OCI-LY7 (cell line): ENCODE results near the gene PCYT2. TPM values are rescaled to one million over a fixed set of nuclear protein-coding genes. Genes with fewer than 3 reads are reported as not detected.
A peak's percentile ranks its signal among the peaks of the same experiment; 100 is the strongest.

Experiments used
- BruUV-seq: library from RNA; stranded (reverse); fragments of 400-500 nt; replicated peaks from 2 replicates; lab custom pipeline; 2021; lab: Mats Ljungman, UMichigan
- CTCF ChIA-PET: fragments of 300-600 bp; sonication (Branson Sonifier 250); formaldehyde crosslinking; loops from one replicate; lab custom pipeline; 2022; ENCODE audit warnings: antibody characterized with exemption; ENCODE audit not compliant: unreplicated experiment; lab: Charles Lee
- POLR2A ChIA-PET: fragments of 300-600 bp; sonication (Branson Sonifier 250); formaldehyde crosslinking; loops from one replicate; lab custom pipeline; 2022; ENCODE audit warnings: antibody characterized with exemption; lab: Charles Lee
- DNase-seq: peaks from one replicate; pipeline ENCODE4 v3.0.0-alpha.2; 2015; ENCODE audit warnings: low spot score
- H2AFZ ChIP-seq: fragments of 200-600 bp; sonication (generic), shearing (Covaris generic); 2 replicates; pipeline ENCODE4 v1.6.1; 2014; ENCODE audit warnings: mild to moderate bottlenecking, antibody characterized with exemption, low read length, moderate library complexity
- H3K27ac ChIP-seq: fragments of 200-600 bp; sonication (generic); 2 replicates; pipeline ENCODE4 v1.5.1; 2014; ENCODE audit warnings: mixed run types, low read depth, mild to moderate bottlenecking, moderate library complexity, low read length, inconsistent platforms; ENCODE audit not compliant: poor library complexity, severe bottlenecking
- H3K36me3 ChIP-seq: fragments of 200-600 bp; sonication (generic); 2 replicates; pipeline ENCODE4 v1.6.1; 2014; ENCODE audit warnings: mild to moderate bottlenecking, antibody characterized with exemption, low read length, moderate library complexity, mixed read lengths; ENCODE audit not compliant: insufficient read depth
- H3K4me1 ChIP-seq: fragments of 200-600 bp; sonication (generic); 2 replicates; pipeline ENCODE4 v1.5.1; 2014; ENCODE audit warnings: mild to moderate bottlenecking, low read length; ENCODE audit not compliant: insufficient read depth, poor library complexity, severe bottlenecking
- H3K4me2 ChIP-seq: fragments of 200-600 bp; sonication (generic); 2 replicates; pipeline ENCODE4 v1.6.1; 2014; ENCODE audit warnings: mild to moderate bottlenecking, low read length
- H3K4me3 ChIP-seq: fragments of 200-600 bp; sonication (generic); 2 replicates; pipeline ENCODE4 v1.5.1; 2014; ENCODE audit warnings: mild to moderate bottlenecking, low read depth, low read length; ENCODE audit not compliant: poor library complexity, severe bottlenecking
- H3K79me2 ChIP-seq: fragments of 200-600 bp; sonication (generic); 2 replicates; pipeline ENCODE4 v1.6.1; 2016; ENCODE audit warnings: low read depth, mild to moderate bottlenecking, low read length, moderate library complexity, mixed read lengths; ENCODE audit not compliant: insufficient read depth
- H3K9me2 ChIP-seq: fragments of 200-600 bp; sonication (generic); 2 replicates; pipeline ENCODE4 v1.6.1; 2016; ENCODE audit warnings: mild to moderate bottlenecking, low read length, mixed read lengths; ENCODE audit not compliant: insufficient read depth
- H3K9me3 ChIP-seq: fragments of 200-600 bp; sonication (generic); 2 replicates; pipeline ENCODE4 v1.6.1; 2014; ENCODE audit warnings: mild to moderate bottlenecking, mixed run types, low read length, mixed read lengths
- H4K20me1 ChIP-seq: fragments of 200-600 bp; sonication (generic); 2 replicates; pipeline ENCODE4 v1.6.1; 2014; ENCODE audit warnings: mild to moderate bottlenecking, antibody characterized with exemption, low read length, moderate library complexity, mixed read lengths; ENCODE audit not compliant: insufficient read depth
- EZH2phosphoT487 ChIP-seq: fragments of 200-600 bp; sonication (generic); IDR thresholded peaks from 2 replicates; pipeline ENCODE4 v1.6.1; 2018; ENCODE audit warnings: low read depth, borderline replicate concordance, mild to moderate bottlenecking, mixed run types, antibody characterized with exemption, low read length, moderate library complexity, mixed read lengths
- intact Hi-C: fragments of 100-400 bp; cut with micrococcal nuclease; formaldehyde crosslinking; loops from one replicate; pipeline ENCODE4 v1.10.0; 2022; ENCODE audit not compliant: unreplicated experiment
- total RNA-seq, 2 experiments: library from RNA; depleted of rRNA in 1 of 2; stranded (reverse); fragments of >200 nt in 1 of 2; shearing (Covaris generic) in 1 of 2; gene quantifications; 2 replicates each; pipeline ENCODE4 v1.2.3, GENCODE V29; 2014 to 2022
- TF ChIP-seq, protein P1 (sequence below): fragments of 200-600 bp; sonication (generic); conservative IDR thresholded peaks from 2 replicates; pipeline ENCODE4 v1.5.1; 2014; ENCODE audit warnings: mild to moderate bottlenecking, antibody characterized with exemption, low read length, moderate library complexity, mixed read lengths

Gene PCYT2
- total RNA-seq, 2 experiments from 2014 or later = 70.1 to 104 TPM

DNA sequence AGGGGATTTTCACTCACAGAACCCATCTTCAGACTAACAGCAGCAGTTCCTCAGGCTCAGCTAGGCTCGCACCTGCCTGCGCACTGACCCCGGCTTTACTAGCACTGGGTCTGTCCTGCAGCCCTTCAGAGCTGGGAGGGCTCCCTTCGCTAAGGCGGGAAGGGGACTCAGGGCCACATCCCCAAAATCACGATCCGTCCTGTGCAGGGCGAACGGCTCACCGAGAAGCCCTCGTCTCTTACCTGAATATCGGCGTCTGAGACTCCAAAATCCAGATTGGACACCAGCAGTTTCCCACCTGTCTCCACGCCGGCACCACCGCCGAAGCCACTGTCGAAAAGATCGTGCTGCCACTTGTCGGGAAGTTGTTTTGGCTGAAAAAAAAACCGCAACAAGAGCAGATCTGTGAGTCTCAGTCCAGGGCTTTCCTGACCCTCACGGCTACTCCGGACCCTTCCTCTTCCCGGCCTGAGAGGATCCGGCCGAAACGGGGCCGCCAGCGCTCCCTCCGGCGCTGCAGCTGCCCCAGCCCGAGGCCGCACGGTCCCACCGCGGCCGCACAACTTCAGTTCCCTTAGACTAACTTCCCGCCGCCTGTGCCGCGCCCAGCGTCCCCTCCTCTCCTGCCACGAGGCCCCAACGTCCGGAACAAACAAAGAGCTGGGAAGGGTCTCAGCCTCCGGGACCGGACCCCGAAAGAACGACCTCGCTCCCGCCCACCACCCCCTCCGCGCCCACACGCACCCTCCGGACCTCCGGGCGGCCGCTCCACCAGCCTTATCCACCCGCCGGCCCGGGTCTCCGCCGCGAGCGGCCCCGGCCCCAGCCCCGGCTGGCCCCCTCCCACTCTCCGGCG is 20.5 kb downstream of the PCYT2 start:
- Histone ChIP-seq H3K4me1 (peaks cover 35% of the 10 kb centered on the region), H3K9me2 (no peaks in the 10 kb centered on the region), H3K4me2 (peak overlapping the region; percentile 92), H4K20me1 (peaks cover 22% of the 10 kb centered on the region), H3K79me2 (peaks cover 70% of the 10 kb centered on the region), H3K9me3 (no peaks in the 10 kb centered on the region), H3K27ac (peak overlapping the region; percentile 59), H3K4me3 (peak overlapping the region; percentile 77), H3K36me3 (peaks cover 65% of the 10 kb centered on the region), H2AFZ (no peak overlapping the region)
- no TSS peak for BruUV-seq
- peak; percentile 71 for DNase-seq
- CTCF ChIA-PET = no interaction called here
- POLR2A ChIA-PET = interaction anchor here (0.8 to 1.8 kb wide), 2 partner anchors 17 to 18 kb away, joined by 3 to 4 read pairs; no protein-coding TSS in a partner anchor
- intact Hi-C loops = loop anchor here (1.0 to 5.0 kb wide), 6 partner anchors 16 to 132 kb away; partner anchors contain the start of genes ARHGDIA, CENPX, MCRIP1 and PCYT2
- TF ChIP-seq, protein P1, sequence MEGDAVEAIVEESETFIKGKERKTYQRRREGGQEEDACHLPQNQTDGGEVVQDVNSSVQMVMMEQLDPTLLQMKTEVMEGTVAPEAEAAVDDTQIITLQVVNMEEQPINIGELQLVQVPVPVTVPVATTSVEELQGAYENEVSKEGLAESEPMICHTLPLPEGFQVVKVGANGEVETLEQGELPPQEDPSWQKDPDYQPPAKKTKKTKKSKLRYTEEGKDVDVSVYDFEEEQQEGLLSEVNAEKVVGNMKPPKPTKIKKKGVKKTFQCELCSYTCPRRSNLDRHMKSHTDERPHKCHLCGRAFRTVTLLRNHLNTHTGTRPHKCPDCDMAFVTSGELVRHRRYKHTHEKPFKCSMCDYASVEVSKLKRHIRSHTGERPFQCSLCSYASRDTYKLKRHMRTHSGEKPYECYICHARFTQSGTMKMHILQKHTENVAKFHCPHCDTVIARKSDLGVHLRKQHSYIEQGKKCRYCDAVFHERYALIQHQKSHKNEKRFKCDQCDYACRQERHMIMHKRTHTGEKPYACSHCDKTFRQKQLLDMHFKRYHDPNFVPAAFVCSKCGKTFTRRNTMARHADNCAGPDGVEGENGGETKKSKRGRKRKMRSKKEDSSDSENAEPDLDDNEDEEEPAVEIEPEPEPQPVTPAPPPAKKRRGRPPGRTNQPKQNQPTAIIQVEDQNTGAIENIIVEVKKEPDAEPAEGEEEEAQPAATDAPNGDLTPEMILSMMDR = no peak
- TF ChIP-seq EZH2phosphoT487 = no peak

DNA sequence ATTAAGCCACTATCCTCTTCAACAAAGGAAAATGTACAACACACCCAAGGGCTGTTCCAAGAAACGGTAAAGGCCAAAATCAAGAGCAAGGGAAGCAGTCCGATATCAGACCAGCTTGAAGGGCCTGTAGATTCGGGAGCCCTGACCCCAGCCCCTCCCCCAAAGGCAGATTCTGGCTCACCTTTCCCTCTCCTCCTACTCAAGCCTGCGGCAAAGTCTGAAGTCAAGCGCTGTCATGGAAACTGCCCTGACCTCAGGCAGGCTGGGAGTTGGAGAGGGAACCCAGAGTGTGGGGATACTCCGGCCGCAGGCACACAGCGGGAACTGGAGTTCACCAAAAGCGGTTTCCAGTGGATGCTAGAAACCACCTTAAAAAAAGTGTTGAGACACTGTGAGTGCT is 21.6 kb downstream of the PCYT2 start:
- ChIA-PET CTCF (no interaction called here), POLR2A (no interaction called here)
- peaks cover 33% of the 10 kb centered on the region for H3K4me1 ChIP-seq
- H3K4me2 ChIP-seq = peak overlapping the region; percentile 92
- H3K79me2 ChIP-seq = peaks cover 68% of the 10 kb centered on the region
- TF ChIP-seq, protein P1 = no peak
- no peak for TF ChIP-seq EZH2phosphoT487
- intact Hi-C loops = loop anchor here (2.0 to 5.0 kb wide), 3 partner anchors 19 to 78 kb away; partner anchors contain the start of genes ARHGDIA and MCRIP1
- peak overlapping the region; percentile 59 for H3K27ac ChIP-seq
- DNase-seq = no peak
- peak overlapping the region; percentile 77 for H3K4me3 ChIP-seq
- H3K9me3 ChIP-seq = no peaks in the 10 kb centered on the region
- no peaks in the 10 kb centered on the region for H3K9me2 ChIP-seq
- peaks cover 22% of the 10 kb centered on the region for H4K20me1 ChIP-seq
- no TSS peak for BruUV-seq
- H3K36me3 ChIP-seq = peaks cover 68% of the 10 kb centered on the region
- no peak overlapping the region for H2AFZ ChIP-seq
